ENCODE measurements around the gene JAK1.

The JAK1 gene

GRCh38 chr1:64923294-64923718 is 43.0 kb downstream of the JAK1 start:
- TF ChIP-seq CTCF (IDR thresholded peaks at IDR 0.05; ENCODE audit: low read length): no peak
- no peak for TF ChIP-seq EZH2phosphoT487 (IDR thresholded peaks at IDR 0.05; ENCODE audit: low read length)
- no peak for TF ChIP-seq EZH2 (optimal IDR thresholded peaks at IDR 0.05; ENCODE audit: low read depth, low read length)
- Histone ChIP-seq H3F3A (ENCODE audit: insufficient read depth, low read length) (no peaks in the 10 kb centered on the region), H3K9me3 (replicated peaks; ENCODE audit: insufficient read depth, low read length) (no peaks in the 10 kb centered on the region), H3K27ac (ENCODE audit: low read length) (no peak overlapping the region), H3K9ac (ENCODE audit: low read length) (no peak overlapping the region), H2AFZ (ENCODE audit: low read length) (no peak overlapping the region), H3K4me1 (ENCODE audit: low read length) (no peaks in the 10 kb centered on the region), H3K36me3 (replicated peaks; ENCODE audit: insufficient read depth, low read length) (no peaks in the 10 kb centered on the region), H3K4me2 (ENCODE audit: low read depth, low read length) (no peak overlapping the region), H3K9me2 (replicated peaks; ENCODE audit: insufficient read depth, low read length) (no peaks in the 10 kb centered on the region), H3K27me3 (replicated peaks; ENCODE audit: insufficient read depth, low read length) (no peaks in the 10 kb centered on the region), H3K79me2 (ENCODE audit: low read length) (peaks cover 93% of the 10 kb centered on the region), H3K4me3 (ENCODE audit: low read length) (no peak overlapping the region), H4K20me1 (ENCODE audit: insufficient read depth, low read length) (0 out of 2 replicates have a peak, but pooled peaks cover 11% of the 10 kb centered on the region)
- DNase-seq: no peak

GRCh38 chr1:64922336-64922735 is 44.0 kb downstream of the JAK1 start:
- Histone ChIP-seq H3K27me3 (replicated peaks; ENCODE audit: insufficient read depth, low read length) (no peaks in the 10 kb centered on the region), H3K4me2 (ENCODE audit: low read depth, low read length) (no peak overlapping the region), H3K4me1 (ENCODE audit: low read length) (peaks cover 6% of the 10 kb centered on the region), H3K27ac (ENCODE audit: low read length) (no peak overlapping the region), H3K9ac (ENCODE audit: low read length) (no peak overlapping the region), H4K20me1 (ENCODE audit: insufficient read depth, low read length) (0 out of 2 replicates have a peak, but pooled peaks cover 11% of the 10 kb centered on the region), H3K79me2 (ENCODE audit: low read length) (peaks cover 93% of the 10 kb centered on the region), H3F3A (ENCODE audit: insufficient read depth, low read length) (no peaks in the 10 kb centered on the region), H3K9me2 (replicated peaks; ENCODE audit: insufficient read depth, low read length) (no peaks in the 10 kb centered on the region), H3K4me3 (ENCODE audit: low read length) (no peak overlapping the region), H3K36me3 (replicated peaks; ENCODE audit: insufficient read depth, low read length) (no peaks in the 10 kb centered on the region), H2AFZ (ENCODE audit: low read length) (no peak overlapping the region), H3K9me3 (replicated peaks; ENCODE audit: insufficient read depth, low read length) (no peaks in the 10 kb centered on the region)
- no peak for TF ChIP-seq CTCF (IDR thresholded peaks at IDR 0.05; ENCODE audit: low read length)
- no peak for TF ChIP-seq EZH2phosphoT487 (IDR thresholded peaks at IDR 0.05; ENCODE audit: low read length)
- no peak for TF ChIP-seq EZH2 (optimal IDR thresholded peaks at IDR 0.05; ENCODE audit: low read depth, low read length)
- no peak for DNase-seq

GRCh38 chr1:64921771-64922170 is 44.6 kb downstream of the JAK1 start:
- no peak for TF ChIP-seq EZH2 (optimal IDR thresholded peaks at IDR 0.05; ENCODE audit: low read depth, low read length)
- no peak for TF ChIP-seq EZH2phosphoT487 (IDR thresholded peaks at IDR 0.05; ENCODE audit: low read length)
- TF ChIP-seq CTCF (IDR thresholded peaks at IDR 0.05; ENCODE audit: low read length): no peak
- no peaks in the 10 kb centered on the region for H3K9me3 ChIP-seq (replicated peaks; ENCODE audit: insufficient read depth, low read length)
- no peak overlapping the region for H2AFZ ChIP-seq (ENCODE audit: low read length)
- no peak overlapping the region for H3K4me2 ChIP-seq (ENCODE audit: low read depth, low read length)
- H3K9me2 ChIP-seq (replicated peaks; ENCODE audit: insufficient read depth, low read length): no peaks in the 10 kb centered on the region
- no peaks in the 10 kb centered on the region for H3F3A ChIP-seq (ENCODE audit: insufficient read depth, low read length)
- H4K20me1 ChIP-seq (ENCODE audit: insufficient read depth, low read length): 0 out of 2 replicates have a peak, but pooled peaks cover 11% of the 10 kb centered on the region
- H3K4me3 ChIP-seq (ENCODE audit: low read length): no peak overlapping the region
- no peaks in the 10 kb centered on the region for H3K27me3 ChIP-seq (replicated peaks; ENCODE audit: insufficient read depth, low read length)
- peaks cover 93% of the 10 kb centered on the region for H3K79me2 ChIP-seq (ENCODE audit: low read length)
- H3K9ac ChIP-seq (ENCODE audit: low read length): no peak overlapping the region
- peaks cover 10% of the 10 kb centered on the region for H3K4me1 ChIP-seq (ENCODE audit: low read length)
- no peaks in the 10 kb centered on the region for H3K36me3 ChIP-seq (replicated peaks; ENCODE audit: insufficient read depth, low read length)
- H3K27ac ChIP-seq (ENCODE audit: low read length): no peak overlapping the region
- DNase-seq: no peak

All from MM.1S (cell line).